ENCODE data around the gene TCP11L2.
A peak's percentile ranks its signal among the peaks of the same experiment; 100 is the strongest.

The TCP11L2 gene

DNA sequence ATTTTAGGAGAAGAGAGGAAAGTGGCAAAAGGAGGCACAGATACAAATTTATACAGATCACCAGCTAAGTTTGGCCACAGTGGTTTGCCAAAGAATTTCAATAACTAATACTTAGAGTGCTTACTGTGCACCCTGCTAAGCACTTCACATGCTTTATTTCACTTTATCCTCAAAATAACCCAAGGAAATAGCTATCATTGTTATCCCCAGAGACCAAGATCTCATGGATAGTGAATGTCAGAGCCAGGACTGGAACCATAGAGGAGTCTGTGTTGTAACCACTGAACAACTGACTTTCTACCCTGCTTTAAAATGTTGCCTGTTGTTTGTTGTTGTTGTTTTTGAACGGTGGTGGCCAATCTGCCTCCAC lies 1.3 kb upstream of the TCP11L2 start:
- H3K36me3 ChIP-seq (replicated peaks; ENCODE audit: insufficient read depth, low read length), result no peaks in the 10 kb centered on the region
- TF ChIP-seq EZH2phosphoT487 (IDR thresholded peaks at IDR 0.05; ENCODE audit: low read length) (no peak), EZH2 (optimal IDR thresholded peaks at IDR 0.05; ENCODE audit: low read depth, low read length) (no peak), CTCF (IDR thresholded peaks at IDR 0.05; ENCODE audit: low read length) (no peak)
- peak overlapping the region; percentile 88; the same call in 1 of the 2 replicates for H3K4me2 ChIP-seq (ENCODE audit: low read depth, low read length)
- peak overlapping the region; percentile 89 for H2AFZ ChIP-seq (ENCODE audit: low read length)
- no peaks in the 10 kb centered on the region for H4K20me1 ChIP-seq (ENCODE audit: insufficient read depth, low read length)
- H3K9ac ChIP-seq (ENCODE audit: low read length), result no peak overlapping the region
- H3K4me1 ChIP-seq (ENCODE audit: low read length), result peaks cover 13% of the 10 kb centered on the region
- H3K79me2 ChIP-seq (ENCODE audit: low read length), result no peaks in the 10 kb centered on the region; the same call in 1 of the 2 replicates
- H3K4me3 ChIP-seq (ENCODE audit: low read length), result peak overlapping the region; percentile 78; the same call in 1 of the 2 replicates
- H3K9me3 ChIP-seq (replicated peaks; ENCODE audit: insufficient read depth, low read length), result no peaks in the 10 kb centered on the region
- no peaks in the 10 kb centered on the region for H3K27me3 ChIP-seq (replicated peaks; ENCODE audit: insufficient read depth, low read length)
- no peak for DNase-seq
- peaks cover 4% of the 10 kb centered on the region; the same call in 1 of the 2 replicates for H3F3A ChIP-seq (ENCODE audit: insufficient read depth, low read length)
- peak overlapping the region; percentile 45; the same call in 1 of the 2 replicates for H3K27ac ChIP-seq (ENCODE audit: low read length)
- no peaks in the 10 kb centered on the region for H3K9me2 ChIP-seq (replicated peaks; ENCODE audit: insufficient read depth, low read length)

- Histone ChIP-seq H3K79me2 (ENCODE audit: low read length) (no peaks in the 10 kb centered on the region; the same call in 1 of the 2 replicates), H3K9me3 (replicated peaks; ENCODE audit: insufficient read depth, low read length) (no peaks in the 10 kb centered on the region), H2AFZ (ENCODE audit: low read length) (peak overlapping the region; percentile 89), H4K20me1 (ENCODE audit: insufficient read depth, low read length) (no peaks in the 10 kb centered on the region), H3K27ac (ENCODE audit: low read length) (peak overlapping the region; percentile 45; the same call in 1 of the 2 replicates), H3K9me2 (replicated peaks; ENCODE audit: insufficient read depth, low read length) (no peaks in the 10 kb centered on the region), H3K4me3 (ENCODE audit: low read length) (peak overlapping the region; percentile 78), H3K4me1 (ENCODE audit: low read length) (peaks cover 13% of the 10 kb centered on the region), H3K27me3 (replicated peaks; ENCODE audit: insufficient read depth, low read length) (no peaks in the 10 kb centered on the region), H3K4me2 (ENCODE audit: low read depth, low read length) (peak overlapping the region; percentile 88), H3K9ac (ENCODE audit: low read length) (peak overlapping the region; percentile 66), H3F3A (ENCODE audit: insufficient read depth, low read length) (peaks cover 4% of the 10 kb centered on the region; the same call in 1 of the 2 replicates), H3K36me3 (replicated peaks; ENCODE audit: insufficient read depth, low read length) (no peaks in the 10 kb centered on the region)
- peak; percentile 66 for DNase-seq
- TF ChIP-seq EZH2 (optimal IDR thresholded peaks at IDR 0.05; ENCODE audit: low read depth, low read length), result no peak
- TF ChIP-seq CTCF (IDR thresholded peaks at IDR 0.05; ENCODE audit: low read length), result no peak
- no peak for TF ChIP-seq EZH2phosphoT487 (IDR thresholded peaks at IDR 0.05; ENCODE audit: low read length)
These were observed 767 bp upstream of the TCP11L2 start for GRCh38 chr12:106301611-106302321.

- Histone ChIP-seq H3K9ac (ENCODE audit: low read length) (peak overlapping the region; percentile 94), H3K27ac (ENCODE audit: low read length) (peak overlapping the region; percentile 86; the same call in 1 of the 2 replicates), H3K36me3 (replicated peaks; ENCODE audit: insufficient read depth, low read length) (no peaks in the 10 kb centered on the region), H3K9me2 (replicated peaks; ENCODE audit: insufficient read depth, low read length) (no peaks in the 10 kb centered on the region), H3K4me3 (ENCODE audit: low read length) (peak overlapping the region; percentile 98), H3K9me3 (replicated peaks; ENCODE audit: insufficient read depth, low read length) (no peaks in the 10 kb centered on the region), H2AFZ (ENCODE audit: low read length) (peak overlapping the region; percentile 97), H3K79me2 (ENCODE audit: low read length) (no peaks in the 10 kb centered on the region; the same call in 1 of the 2 replicates), H4K20me1 (ENCODE audit: insufficient read depth, low read length) (no peaks in the 10 kb centered on the region), H3K4me2 (ENCODE audit: low read depth, low read length) (peak overlapping the region; percentile 98), H3K4me1 (ENCODE audit: low read length) (peaks cover 8% of the 10 kb centered on the region), H3F3A (ENCODE audit: insufficient read depth, low read length) (peaks cover 4% of the 10 kb centered on the region; the same call in 1 of the 2 replicates), H3K27me3 (replicated peaks; ENCODE audit: insufficient read depth, low read length) (no peaks in the 10 kb centered on the region)
- TF ChIP-seq CTCF (IDR thresholded peaks at IDR 0.05; ENCODE audit: low read length), result peak; percentile 26; the same call in 1 of the 2 replicates
- TF ChIP-seq EZH2phosphoT487 (IDR thresholded peaks at IDR 0.05; ENCODE audit: low read length), result no peak
- no peak for TF ChIP-seq EZH2 (optimal IDR thresholded peaks at IDR 0.05; ENCODE audit: low read depth, low read length)
- peak; percentile 36 for DNase-seq
These were observed 778 bp downstream of the TCP11L2 start for GRCh38 chr12:106303202-106303820.
